ENCODE data around the gene AHCY.

AHCY gene

DNA sequence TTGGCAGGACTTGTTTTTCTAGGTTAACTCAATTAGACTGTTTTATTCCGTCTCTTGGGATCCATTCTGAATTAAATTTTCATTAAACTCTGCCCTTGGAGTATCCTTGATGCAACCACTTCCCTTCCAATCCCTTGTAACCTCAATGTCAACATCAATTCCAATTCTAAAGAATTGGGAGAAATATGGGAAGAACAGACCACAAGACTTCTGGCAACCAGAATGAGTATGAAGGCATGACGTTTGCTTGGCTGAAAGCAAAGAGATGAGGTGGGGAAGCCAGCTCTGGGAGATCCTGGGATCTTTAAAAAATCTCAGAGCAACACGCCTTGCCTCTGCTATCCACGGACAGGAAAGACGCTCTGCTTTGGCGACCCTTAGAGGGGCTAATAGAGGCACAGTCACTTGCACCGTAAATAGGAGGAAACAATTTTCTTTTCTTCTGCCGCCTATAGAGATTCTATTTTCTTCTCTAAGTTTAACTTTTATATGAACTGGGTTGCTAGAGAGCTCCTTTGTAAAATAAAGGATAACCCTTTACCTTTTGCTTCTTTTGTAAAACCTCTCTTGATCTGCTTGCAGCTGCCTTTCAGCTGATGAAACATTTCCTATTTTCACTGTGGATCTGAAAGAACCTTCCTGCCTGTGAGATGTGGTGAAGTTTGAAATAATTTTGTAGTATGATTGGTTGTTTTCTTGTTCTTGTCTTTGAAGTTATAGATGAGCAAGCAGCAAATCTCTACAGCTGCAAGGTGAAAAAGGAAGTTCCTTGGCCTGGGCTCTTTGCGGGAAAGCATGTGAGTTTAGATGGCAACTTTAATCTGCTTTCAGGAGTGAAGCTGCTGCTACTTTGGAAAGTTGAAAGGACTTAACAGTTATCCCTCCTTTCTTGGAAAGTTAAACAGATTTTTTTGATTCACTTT, 62.2 kb downstream of the AHCY start, which contains the start of gene ASIP:
Gene ASIP (plus strand): TSS at position 731 of the 923 bp plus-strand sequence. CDS start 18,952 bp downstream, outside the sequence.
- DNase-seq (ENCODE audit: insufficient read length) (no peak), FAIRE-seq (no peak)
- no peak for TF ChIP-seq POLR2A (IDR thresholded peaks at IDR 0.05; ENCODE audit: low read depth, low read length)

DNA sequence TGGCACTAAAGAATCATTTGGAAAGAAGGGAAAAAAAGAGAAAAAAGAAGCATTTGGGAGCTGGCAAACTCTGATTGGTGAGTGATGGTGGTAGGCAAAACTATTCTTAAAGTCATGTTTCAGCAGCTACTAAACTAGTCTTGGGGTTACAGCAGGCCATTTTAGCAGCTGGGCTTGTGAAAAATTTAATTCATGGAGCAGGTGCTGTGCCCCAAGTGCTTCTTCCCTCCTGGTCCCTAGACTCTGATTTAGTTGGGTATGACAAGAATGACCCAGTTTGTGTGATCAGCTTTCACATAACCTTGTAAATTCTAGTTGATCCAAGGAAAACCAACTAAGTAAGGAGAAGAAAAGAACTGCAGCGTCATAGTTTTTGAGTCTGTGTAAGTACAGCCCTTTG, 63.0 kb downstream of the AHCY start:
- no peak for TF ChIP-seq POLR2AphosphoS5 (IDR thresholded peaks at IDR 0.05; ENCODE audit: low read depth, low read length)
- TF ChIP-seq POLR2A (IDR thresholded peaks at IDR 0.05; ENCODE audit: low read depth, low read length): no peak
- no peak for TF ChIP-seq TAF1 (IDR thresholded peaks at IDR 0.05; ENCODE audit: borderline replicate concordance, low read depth, low read length)
- no peak for FAIRE-seq
- no peak for DNase-seq (ENCODE audit: insufficient read length)

DNA sequence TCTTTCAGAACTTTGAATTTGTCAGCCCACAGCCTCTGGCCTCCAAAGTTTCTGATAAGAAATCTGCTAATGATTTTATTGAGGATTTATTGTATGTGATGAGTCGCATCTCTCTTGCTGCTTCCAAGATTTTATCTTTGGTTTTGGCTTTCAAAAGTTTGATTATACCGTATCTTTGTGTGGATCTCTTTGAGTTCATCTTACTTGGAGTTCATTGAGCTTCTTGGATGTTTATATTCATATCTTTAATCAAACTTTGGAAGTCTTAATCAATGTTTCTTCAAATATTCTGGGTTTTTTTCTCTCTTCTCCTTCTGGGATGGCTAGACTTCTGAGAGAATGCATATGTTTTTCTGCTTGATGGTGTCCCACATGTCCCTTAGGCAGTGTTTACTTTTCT, 65.2 kb downstream of the AHCY start:
- TF ChIP-seq TAF1 (IDR thresholded peaks at IDR 0.05; ENCODE audit: borderline replicate concordance, low read depth, low read length) (no peak), POLR2A (IDR thresholded peaks at IDR 0.05; ENCODE audit: low read depth, low read length) (no peak), POLR2AphosphoS5 (IDR thresholded peaks at IDR 0.05; ENCODE audit: low read depth, low read length) (no peak)
- no peak for DNase-seq (ENCODE audit: insufficient read length)
- FAIRE-seq: no peak

GRCh38 chr20:34235875-34236274, 67.3 kb downstream of the AHCY start:
- no peak for FAIRE-seq
- TF ChIP-seq POLR2A (IDR thresholded peaks at IDR 0.05; ENCODE audit: low read depth, low read length) (no peak), POLR2AphosphoS5 (IDR thresholded peaks at IDR 0.05; ENCODE audit: low read depth, low read length) (no peak), TAF1 (IDR thresholded peaks at IDR 0.05; ENCODE audit: borderline replicate concordance, low read depth, low read length) (no peak)
- DNase-seq (ENCODE audit: insufficient read length): no peak

- FAIRE-seq (no peak), DNase-seq (ENCODE audit: insufficient read length) (no peak)
- no peak for TF ChIP-seq POLR2A (IDR thresholded peaks at IDR 0.05; ENCODE audit: low read depth, low read length)
Measured at GRCh38 chr20:34233687-34234086, 69.5 kb downstream of the AHCY start.

DNA sequence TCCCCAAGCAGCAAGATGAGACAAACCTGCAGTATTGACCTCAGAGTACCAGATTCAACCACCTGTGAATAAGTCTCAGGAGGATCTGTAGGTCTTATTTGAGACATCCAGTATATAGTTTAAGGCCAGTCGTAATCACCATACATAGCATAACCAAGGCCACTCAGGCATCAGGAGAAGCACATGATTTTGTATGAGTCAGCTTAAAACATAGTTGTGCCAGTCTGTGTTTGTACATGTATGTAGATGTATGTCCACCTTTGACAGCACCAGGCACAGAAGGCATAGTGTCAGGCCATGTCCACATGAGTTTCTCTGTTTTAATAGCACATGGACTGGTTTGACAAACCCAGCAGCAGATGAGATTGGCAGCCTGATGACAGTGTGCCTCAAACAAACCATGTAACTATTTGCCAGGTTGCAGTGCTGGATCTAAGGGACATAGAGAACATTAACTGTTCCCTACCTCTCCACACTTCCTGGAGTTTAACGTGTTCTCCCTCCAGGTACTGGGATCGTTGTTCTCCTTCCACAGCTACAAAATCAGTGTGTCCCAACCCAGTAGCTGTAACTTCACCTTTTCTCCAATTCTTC, 70.6 kb downstream of the AHCY start:
- no peak for TF ChIP-seq POLR2AphosphoS5 (IDR thresholded peaks at IDR 0.05; ENCODE audit: low read depth, low read length)
- FAIRE-seq (no peak), DNase-seq (ENCODE audit: insufficient read length) (no peak)

DNA sequence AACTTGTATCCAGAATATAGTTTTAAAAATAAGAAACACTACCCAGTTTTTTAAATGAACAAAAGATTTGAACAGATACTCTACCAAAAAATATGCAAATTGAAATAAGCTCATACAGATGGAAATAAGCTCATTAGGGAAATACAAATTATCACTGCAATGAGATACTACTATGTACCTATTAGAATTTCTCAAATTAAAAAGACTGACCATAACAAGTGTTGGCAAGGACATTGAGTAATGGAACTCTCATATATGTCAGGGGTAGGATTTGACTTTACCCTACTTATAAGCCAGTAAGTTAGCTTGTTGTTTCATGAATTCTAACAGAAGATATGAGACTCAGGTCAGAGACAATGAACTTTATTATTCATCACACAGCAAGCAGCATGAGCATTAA, 71.5 kb downstream of the AHCY start:
- no peak for FAIRE-seq
- no peak for DNase-seq (ENCODE audit: insufficient read length)
- TF ChIP-seq TAF1 (IDR thresholded peaks at IDR 0.05; ENCODE audit: borderline replicate concordance, low read depth, low read length): no peak
- no peak for TF ChIP-seq POLR2AphosphoS5 (IDR thresholded peaks at IDR 0.05; ENCODE audit: low read depth, low read length)
- no peak for TF ChIP-seq POLR2A (IDR thresholded peaks at IDR 0.05; ENCODE audit: low read depth, low read length)

Measured in GM12892 (cell line).